SJSA1 (cell line): Measurements from ENCODE around the gene HOGA1. TPM values are rescaled to one million over a fixed set of nuclear protein-coding genes. Genes with fewer than 3 reads are reported as not detected.
"Not testable (repeated sequence)": the region's sequence is repeated elsewhere in the genome, so short reads cannot be mapped to it uniquely, and the experiment has no call there.

Source experiments
- DNase-seq, 2 experiments: peaks; one replicate each; pipeline ENCODE4 v3.0.0-alpha.2; 2015 to 2020; ENCODE audit warnings: low spot score in 2 of 2, low read depth in 1 of 2
- H3K27ac ChIP-seq: fragments of 250-450 bp; sonication (Bioruptor Pico); 2 replicates; pipeline ENCODE4 v1.5.1; 2020; ENCODE audit warnings: mild to moderate bottlenecking, moderate library complexity
- H3K27me3 ChIP-seq: fragments of 250-450 bp; sonication (Bioruptor Pico); replicated peaks from 2 replicates; pipeline ENCODE4 v1.5.1; 2020; ENCODE audit warnings: mild to moderate bottlenecking, moderate library complexity
- H3K36me3 ChIP-seq: fragments of 250-450 bp; sonication (Bioruptor Pico); 2 replicates; pipeline ENCODE4 v1.5.1; 2020; ENCODE audit warnings: mild to moderate bottlenecking
- H3K4me1 ChIP-seq: fragments of 250-450 bp; sonication (Bioruptor Pico); replicated peaks from 2 replicates; pipeline ENCODE4 v1.6.1; 2021; ENCODE audit warnings: mild to moderate bottlenecking
- H3K4me3 ChIP-seq: fragments of 250-450 bp; sonication (Bioruptor Pico); 2 replicates; pipeline ENCODE4 v1.5.1; 2020; ENCODE audit warnings: mild to moderate bottlenecking
- H3K9me3 ChIP-seq: fragments of 250-450 bp; sonication (Bioruptor Pico); replicated peaks from 2 replicates; pipeline ENCODE4 v1.5.1; 2020; ENCODE audit warnings: mild to moderate bottlenecking
- total RNA-seq: library from RNA; depleted of rRNA; stranded (reverse); fragments of >200 nt; shearing (Covaris generic); gene quantifications from 2 replicates; pipeline ENCODE4 v1.2.3, GENCODE V29; 2014; rRNA removed

Gene HOGA1
- total RNA-seq, 1 experiment from 2014 or later = 0.21 TPM

GRCh38 chr10:97648562-97649404 lies 64.6 kb downstream of the HOGA1 start:
- Histone ChIP-seq H3K36me3 (peaks cover 54% of the 10 kb centered on the region), H3K4me1 (peaks cover 27% of the 10 kb centered on the region)

GRCh38 chr10:97649405-97649750 lies 65.2 kb downstream of the HOGA1 start:
- Histone ChIP-seq H3K36me3 (peaks cover 54% of the 10 kb centered on the region), H3K27ac (peak overlapping the region; percentile 28; the same call in 1 of the 2 replicates), H3K4me1 (peaks cover 27% of the 10 kb centered on the region)
- H3K27me3 ChIP-seq, H3K9me3 ChIP-seq, DNase-seq, H3K4me3 ChIP-seq: not testable (repeated sequence)

More at GRCh38 chr10:97648562-97649404, 64.6 kb downstream of the HOGA1 start:
- DNase-seq = peak; percentile 68 to 80
- H3K27me3 ChIP-seq = no peaks in the 10 kb centered on the region
- no peak overlapping the region for H3K4me3 ChIP-seq
- no peaks in the 10 kb centered on the region for H3K9me3 ChIP-seq
- peak overlapping the region; percentile 28 for H3K27ac ChIP-seq

GRCh38 chr10:97650726-97651125 lies 66.5 kb downstream of the HOGA1 start:
- Histone ChIP-seq H3K36me3 (peaks cover 53% of the 10 kb centered on the region), H3K27me3 (no peaks in the 10 kb centered on the region), H3K9me3 (no peaks in the 10 kb centered on the region), H3K4me1 (peaks cover 27% of the 10 kb centered on the region), H3K27ac (no peak overlapping the region), H3K4me3 (no peak overlapping the region)
- no peak for DNase-seq

GRCh38 chr10:97651773-97652172 lies 67.6 kb downstream of the HOGA1 start:
- H3K27ac ChIP-seq = no peak overlapping the region
- H3K27me3 ChIP-seq = no peaks in the 10 kb centered on the region
- DNase-seq = no peak
- no peak overlapping the region for H3K4me3 ChIP-seq
- H3K9me3 ChIP-seq = no peaks in the 10 kb centered on the region
- peaks cover 63% of the 10 kb centered on the region for H3K36me3 ChIP-seq
- peaks cover 27% of the 10 kb centered on the region for H3K4me1 ChIP-seq

GRCh38 chr10:97656777-97657176 lies 72.6 kb downstream of the HOGA1 start:
- peaks cover 69% of the 10 kb centered on the region for H3K36me3 ChIP-seq
- H3K27me3 ChIP-seq = no peaks in the 10 kb centered on the region
- DNase-seq = no peak
- no peaks in the 10 kb centered on the region for H3K9me3 ChIP-seq
- H3K27ac ChIP-seq = no peak overlapping the region
- no peak overlapping the region for H3K4me3 ChIP-seq
- peaks cover 2% of the 10 kb centered on the region for H3K4me1 ChIP-seq

- Histone ChIP-seq H3K4me3 (no peak overlapping the region), H3K27ac (no peak overlapping the region), H3K4me1 (no peaks in the 10 kb centered on the region), H3K36me3 (peaks cover 62% of the 10 kb centered on the region), H3K9me3 (no peaks in the 10 kb centered on the region), H3K27me3 (no peaks in the 10 kb centered on the region)
- DNase-seq = no peak
Observed at GRCh38 chr10:97659589-97659988, 75.4 kb downstream of the HOGA1 start.

Other genes starting within 250 kb of the HOGA1 start
- gene FRAT2, start 249.7 kb upstream of the HOGA1 start, total RNA-seq = 6.4 and 6.9 TPM in 2 replicates
- gene RRP12, start 183.0 kb upstream of the HOGA1 start, total RNA-seq = 25.1 and 26.4 TPM in 2 replicates
- gene PGAM1, start 158.2 kb upstream of the HOGA1 start, total RNA-seq = 475 and 591 TPM in 2 replicates
- 59.1 and 60.1 TPM in 2 replicates for gene EXOSC1, start 138.4 kb upstream of the HOGA1 start, total RNA-seq
- 50.1 and 57.7 TPM in 2 replicates for gene ZDHHC16, start 138.2 kb upstream of the HOGA1 start, total RNA-seq
- 60.5 and 71.3 TPM in 2 replicates for gene MMS19, start 86.0 kb upstream of the HOGA1 start, total RNA-seq
- 14.8 and 15.8 TPM in 2 replicates for gene UBTD1, start 85.5 kb upstream of the HOGA1 start, total RNA-seq
- 0.22 TPM in 1 of 2 replicates, not detected in the other for gene ANKRD2, start 11.6 kb upstream of the HOGA1 start, total RNA-seq
- gene C10orf62, start 5.3 kb downstream of the HOGA1 start, total RNA-seq = not detected in 2 replicates
- gene MORN4, start 49.1 kb downstream of the HOGA1 start, total RNA-seq = 4.4 and 6.8 TPM in 2 replicates
- gene PI4K2A, start 56.3 kb downstream of the HOGA1 start, total RNA-seq = 14.9 and 19.6 TPM in 2 replicates
- 4.3 and 8.6 TPM in 2 replicates for gene AVPI1, start 102.9 kb downstream of the HOGA1 start, total RNA-seq
- gene MARVELD1, start 129.3 kb downstream of the HOGA1 start, total RNA-seq = 30.7 and 36.5 TPM in 2 replicates
- gene ZFYVE27, start 152.7 kb downstream of the HOGA1 start, total RNA-seq = 20.8 and 20.9 TPM in 2 replicates
- gene SFRP5, start 187.6 kb downstream of the HOGA1 start, total RNA-seq = not detected in 2 replicates